ENCODE results near the gene RDH16. TPM values are rescaled to one million over a fixed set of nuclear protein-coding genes. Genes with fewer than 3 reads are reported as not detected.
A peak's percentile ranks its signal among the peaks of the same experiment; 100 is the strongest.
"Not testable (repeated sequence)": the region's sequence is repeated elsewhere in the genome, so short reads cannot be mapped to it uniquely, and the experiment has no call there.

RDH16 gene
- total RNA-seq, 1 experiment from 2014 or later, result 0.59 TPM

- H4K20me1 ChIP-seq (ENCODE audit: insufficient read depth); H3K36me3 ChIP-seq (ENCODE audit: control insufficient read depth in 1 of 2, insufficient read depth in 2 of 2, low read length in 2 of 2); H3K9me2 ChIP-seq (ENCODE audit: insufficient read depth); H3K9me3 ChIP-seq (ENCODE audit: control insufficient read depth in 1 of 2, insufficient read depth in 1 of 2, low read depth in 1 of 2, low read length in 2 of 2); H3K4me3 ChIP-seq (replicated peaks in 1 of 2; ENCODE audit: low read depth in 1 of 2, low read length in 2 of 2); H2AFZ ChIP-seq (ENCODE audit: low read depth, low read length, poor library complexity, severe bottlenecking); H3K79me2 ChIP-seq (ENCODE audit: insufficient read depth, low read length); H3K27me3 ChIP-seq (ENCODE audit: insufficient read depth, low read length); BruUV-seq (replicated peaks): not testable (repeated sequence)
- intact Hi-C loops (cut with micrococcal nuclease), result loop anchor here (2.0 to 5.0 kb wide), 2 partner anchors 38 to 223 kb away; partner anchors contain the start of gene HSD17B6
- ChIA-PET RAD21 (ENCODE audit: low non-redundant PET in 1 of 2, low total read pairs in 2 of 2, uncharacterized antibody in 2 of 2, unreplicated experiment in 2 of 2) (interaction anchor here (0.6 to 0.7 kb wide), 3 partner anchors 127 to 146 kb away, joined by 3 to 6 read pairs (median 5); no protein-coding TSS in a partner anchor), CTCF (interaction anchor here (0.6 to 4.2 kb wide), 7 partner anchors 11 to 349 kb away, joined by 3 to 36 read pairs (median 5); partner anchors contain the start of gene HSD17B6), POLR2A (interaction anchor here (0.5 to 0.6 kb wide), 2 partner anchors 260 to 298 kb away, joined by 3 read pairs; partner anchors contain the start of genes NACA and PTGES3)
- Histone ChIP-seq H3K9ac (ENCODE audit: low read length) (peak overlapping the region; percentile 49), H3K27ac (ENCODE audit: low read depth, low read length) (0 out of 2 replicates have a peak overlapping the region, but pooled peaks have one; percentile 19), H3K4me2 (ENCODE audit: low read length) (peak overlapping the region; percentile 67), H3K4me1 (ENCODE audit: control insufficient read depth in 1 of 2, insufficient read depth in 2 of 2, low read length in 2 of 2) (peaks cover 6 to 27% of the 10 kb centered on the region in 2 experiments; a peak in 3 of 4 replicates)
- ATAC-seq, result peak; percentile 97
- peak; percentile 73 for DNase-seq (ENCODE audit: low read depth, low spot score)
- TF ChIP-seq FOSL1 (IDR thresholded peaks at IDR 0.05; ENCODE audit: low read depth), result peak; percentile 83
- TF ChIP-seq MAX (IDR thresholded peaks at IDR 0.05), result peak; percentile 87
- TF ChIP-seq CBX3 (IDR thresholded peaks at IDR 0.05; ENCODE audit: low read depth), result 0 out of 2 replicates have a peak, but pooled peaks have one; percentile 50
- peak; percentile 86 for TF ChIP-seq JUND (IDR thresholded peaks at IDR 0.05)
- peak; percentile 47 for TF ChIP-seq SP1 (IDR thresholded peaks at IDR 0.05; ENCODE audit: low read depth)
Observed at GRCh38 chr12:56985714-56986113, 28.3 kb upstream of the RDH16 start.

- H3K4me2 ChIP-seq (ENCODE audit: low read length), result no peak overlapping the region
- no peak for ATAC-seq
- intact Hi-C loops (cut with micrococcal nuclease), result no loop called here
- no TSS peak for BruUV-seq (replicated peaks)
- no peaks in the 10 kb centered on the region for H3K9me3 ChIP-seq (ENCODE audit: control insufficient read depth in 1 of 2, insufficient read depth in 1 of 2, low read depth in 1 of 2, low read length in 2 of 2)
- peaks cover 6 to 27% of the 10 kb centered on the region in 2 experiments; a peak in 3 of 4 replicates for H3K4me1 ChIP-seq (ENCODE audit: control insufficient read depth in 1 of 2, insufficient read depth in 2 of 2, low read length in 2 of 2)
- TF ChIP-seq POLR2AphosphoS5 (IDR thresholded peaks at IDR 0.05; ENCODE audit: low read depth, low read length) (no peak), CBX3 (IDR thresholded peaks at IDR 0.05; ENCODE audit: low read depth) (no peak), CTCF (IDR thresholded peaks at IDR 0.05 in 2 of 3, conservative IDR thresholded peaks at IDR 0.05 in 1 of 3; ENCODE audit: borderline replicate concordance in 1 of 3, insufficient read depth in 1 of 3, low read depth in 2 of 3, low read length in 2 of 3) (no peak), RAD21 (IDR thresholded peaks at IDR 0.05; ENCODE audit: low read depth) (no peak), EZH2 (IDR thresholded peaks at IDR 0.05) (no peak), ZFX (IDR thresholded peaks at IDR 0.05) (no peak), ZBTB33 (IDR thresholded peaks at IDR 0.05; ENCODE audit: extremely low read depth, insufficient replicate concordance, low read length) (no peak), POLR2A (IDR thresholded peaks at IDR 0.05; ENCODE audit: borderline replicate concordance, extremely low read depth, insufficient read depth, insufficient read length) (no peak)
- no peaks in the 10 kb centered on the region for H4K20me1 ChIP-seq (ENCODE audit: insufficient read depth)
- no peaks in the 10 kb centered on the region for H3K36me3 ChIP-seq (ENCODE audit: control insufficient read depth in 1 of 2, insufficient read depth in 2 of 2, low read length in 2 of 2)
- no peak overlapping the region for H3K9ac ChIP-seq (ENCODE audit: low read length)
- H3K9me2 ChIP-seq (ENCODE audit: insufficient read depth), result no peaks in the 10 kb centered on the region
- no peak overlapping the region for H2AFZ ChIP-seq (ENCODE audit: low read depth, low read length, poor library complexity, severe bottlenecking)
- no peaks in the 10 kb centered on the region for H3K27me3 ChIP-seq (ENCODE audit: insufficient read depth, low read length)
- POLR2A ChIA-PET, result no interaction called here
- CTCF ChIA-PET, result no interaction called here
- no peak overlapping the region for H3K4me3 ChIP-seq (replicated peaks in 1 of 2; ENCODE audit: low read depth in 1 of 2, low read length in 2 of 2)
- RAD21 ChIA-PET (ENCODE audit: low non-redundant PET in 1 of 2, low total read pairs in 2 of 2, uncharacterized antibody in 2 of 2, unreplicated experiment in 2 of 2), result no interaction called here
- H3K79me2 ChIP-seq (ENCODE audit: insufficient read depth, low read length), result no peaks in the 10 kb centered on the region
- DNase-seq (ENCODE audit: low read depth, low spot score), result no peak
- H3K27ac ChIP-seq (ENCODE audit: low read depth, low read length), result no peak overlapping the region
Observed at GRCh38 chr12:56983386-56983785, 26.0 kb upstream of the RDH16 start.
